Bronchial epithelial cell (primary cell): ENCODE data around the gene CARD10. TPM values are rescaled to one million over a fixed set of nuclear protein-coding genes. Genes with fewer than 3 reads are reported as not detected.

ENCODE experiments used
- DNase-seq: peaks from one replicate; pipeline ENCODE4 v3.0.0-alpha.2; 2010; ENCODE audit warnings: low read depth
- FAIRE-seq: peaks from 2 replicates; lab custom pipeline; 2011; peaks lifted over from hg19 to GRCh38; lab: Jason Lieb, UNC
- H3K27me3 ChIP-seq: 2 replicates; pipeline ENCODE4 v1.5.1; 2011; ENCODE audit warnings: low read length; ENCODE audit not compliant: control insufficient read depth, insufficient read depth
- H3K36me3 ChIP-seq: 2 replicates; pipeline ENCODE4 v1.5.1; 2011; ENCODE audit warnings: low read length; ENCODE audit not compliant: control insufficient read depth, insufficient read depth
- H3K4me3 ChIP-seq: 2 replicates; pipeline ENCODE4 v1.5.1; 2011; ENCODE audit warnings: mild to moderate bottlenecking, low read depth, low read length, control low read depth
- total RNA-seq: library from RNA; depleted of rRNA; stranded (reverse); fragments of >200 nt; gene quantifications from 2 replicates; pipeline ENCODE4 v1.2.1, GENCODE V29; 2014
- TF ChIP-seq, protein P1 (sequence below): IDR thresholded peaks from 2 replicates; pipeline ENCODE4 v1.5.1; 2011; ENCODE audit warnings: mild to moderate bottlenecking, moderate library complexity, low read length, control low read depth, inconsistent platforms; ENCODE audit not compliant: insufficient read depth, severe bottlenecking

The CARD10 gene
- total RNA-seq, 1 donor from 2014 or later = 14.2 TPM

DNA sequence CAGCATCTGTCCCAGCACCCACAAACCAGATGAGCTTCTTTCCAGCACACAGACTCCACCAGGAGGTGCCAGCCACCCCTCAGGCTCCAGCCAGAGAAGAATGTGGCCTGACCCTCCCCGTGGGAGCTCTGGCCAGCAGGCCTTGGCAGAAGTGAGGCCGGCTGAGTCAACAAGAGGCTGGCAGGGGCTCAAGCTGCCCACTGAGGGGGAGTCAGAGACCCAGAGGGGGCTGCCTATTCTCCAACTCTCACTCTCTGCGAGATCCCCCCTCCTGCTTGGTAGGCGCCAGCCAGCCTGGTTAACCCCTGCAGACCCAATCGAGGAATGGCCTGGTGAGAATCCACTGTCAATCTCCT lies 30.5 kb upstream of the CARD10 start:
- TF ChIP-seq, protein P1, sequence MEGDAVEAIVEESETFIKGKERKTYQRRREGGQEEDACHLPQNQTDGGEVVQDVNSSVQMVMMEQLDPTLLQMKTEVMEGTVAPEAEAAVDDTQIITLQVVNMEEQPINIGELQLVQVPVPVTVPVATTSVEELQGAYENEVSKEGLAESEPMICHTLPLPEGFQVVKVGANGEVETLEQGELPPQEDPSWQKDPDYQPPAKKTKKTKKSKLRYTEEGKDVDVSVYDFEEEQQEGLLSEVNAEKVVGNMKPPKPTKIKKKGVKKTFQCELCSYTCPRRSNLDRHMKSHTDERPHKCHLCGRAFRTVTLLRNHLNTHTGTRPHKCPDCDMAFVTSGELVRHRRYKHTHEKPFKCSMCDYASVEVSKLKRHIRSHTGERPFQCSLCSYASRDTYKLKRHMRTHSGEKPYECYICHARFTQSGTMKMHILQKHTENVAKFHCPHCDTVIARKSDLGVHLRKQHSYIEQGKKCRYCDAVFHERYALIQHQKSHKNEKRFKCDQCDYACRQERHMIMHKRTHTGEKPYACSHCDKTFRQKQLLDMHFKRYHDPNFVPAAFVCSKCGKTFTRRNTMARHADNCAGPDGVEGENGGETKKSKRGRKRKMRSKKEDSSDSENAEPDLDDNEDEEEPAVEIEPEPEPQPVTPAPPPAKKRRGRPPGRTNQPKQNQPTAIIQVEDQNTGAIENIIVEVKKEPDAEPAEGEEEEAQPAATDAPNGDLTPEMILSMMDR = no peak
- no peak for DNase-seq
- Histone ChIP-seq H3K36me3 (no peaks in the 10 kb centered on the region), H3K4me3 (no peak overlapping the region), H3K27me3 (no peaks in the 10 kb centered on the region)
- no peak for FAIRE-seq

DNA sequence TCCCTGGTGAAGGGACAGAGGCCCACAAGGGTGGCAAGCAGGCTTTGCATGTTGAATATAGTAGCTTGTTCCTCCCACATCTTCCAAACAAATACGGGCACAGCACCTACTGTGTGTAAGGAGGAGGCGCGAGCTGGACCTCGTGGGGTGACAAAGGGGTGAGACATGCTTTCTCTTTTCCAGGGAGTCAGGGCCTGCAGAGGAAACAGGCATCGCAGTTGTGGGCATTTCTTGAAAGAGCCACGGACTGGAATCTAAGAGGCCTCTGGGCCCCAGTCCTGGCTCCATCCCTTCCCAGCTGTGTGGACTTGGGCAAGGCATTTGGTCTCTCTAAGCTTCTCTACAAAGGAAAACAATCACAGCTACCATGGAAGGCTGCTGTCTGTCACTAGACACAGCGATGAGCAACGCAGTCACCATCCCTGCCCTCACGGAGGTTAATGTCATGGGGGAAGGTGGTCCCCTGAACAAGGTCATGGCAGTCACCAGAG lies 28.1 kb upstream of the CARD10 start:
- FAIRE-seq (no peak), DNase-seq (no peak)
- Histone ChIP-seq H3K4me3 (no peak overlapping the region), H3K27me3 (no peaks in the 10 kb centered on the region), H3K36me3 (no peaks in the 10 kb centered on the region)
- TF ChIP-seq, protein P1 = no peak

GRCh38 chr22:37546437-37547250 lies 27.4 kb upstream of the CARD10 start:
- Histone ChIP-seq H3K4me3 (no peak overlapping the region), H3K36me3 (no peaks in the 10 kb centered on the region), H3K27me3 (no peaks in the 10 kb centered on the region)
- no peak for DNase-seq
- TF ChIP-seq, protein P1 = no peak
- no peak for FAIRE-seq

- no peak overlapping the region for H3K4me3 ChIP-seq
- DNase-seq (peak; percentile 65), FAIRE-seq (no peak)
- no peaks in the 10 kb centered on the region for H3K27me3 ChIP-seq
- no peaks in the 10 kb centered on the region for H3K36me3 ChIP-seq
- TF ChIP-seq, protein P1 = no peak
Measured at GRCh38 chr22:37545703-37546436, 26.7 kb upstream of the CARD10 start.

DNA sequence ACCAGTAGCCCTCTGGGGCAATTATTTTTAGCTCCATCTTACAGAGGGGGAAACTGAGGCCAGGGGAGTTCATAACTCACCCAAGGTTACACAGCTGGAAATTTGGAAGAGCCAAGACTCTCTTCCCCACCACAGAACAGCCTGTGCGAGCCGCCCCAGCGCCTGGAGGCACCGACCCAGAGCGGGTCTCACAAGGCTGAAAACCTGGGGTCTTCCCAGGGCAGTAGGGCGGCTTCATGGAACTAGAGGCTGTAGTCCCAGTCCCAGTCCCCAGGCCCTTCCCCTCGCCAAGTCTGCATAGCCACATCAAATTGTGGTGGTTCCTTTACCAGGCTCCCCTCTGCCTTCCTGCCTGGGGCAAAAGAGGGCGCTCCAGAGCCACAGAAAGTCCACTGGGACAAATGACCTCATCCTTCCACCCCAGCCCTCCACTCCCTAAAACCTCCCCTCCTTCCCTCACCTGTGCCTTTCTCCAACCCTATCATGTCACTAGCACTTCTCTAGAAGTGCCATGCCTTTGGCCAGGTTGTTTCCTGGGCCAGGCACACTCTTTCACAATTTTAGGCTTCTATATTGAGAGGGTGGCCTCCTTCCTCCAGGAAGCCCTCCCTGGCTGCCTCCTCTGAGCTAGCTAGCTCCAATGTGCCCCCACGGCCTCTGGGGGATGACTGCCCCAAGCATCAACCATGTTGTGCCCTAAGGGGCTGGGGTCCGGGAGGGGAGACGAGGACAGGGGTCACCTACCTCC lies 25.9 kb upstream of the CARD10 start:
- FAIRE-seq = no peak
- TF ChIP-seq, protein P1 = peak; percentile 85
- H3K27me3 ChIP-seq = no peaks in the 10 kb centered on the region
- no peak overlapping the region for H3K4me3 ChIP-seq
- H3K36me3 ChIP-seq = no peaks in the 10 kb centered on the region
- peak; percentile 71 for DNase-seq
